PC-3 (cell line): ENCODE measurements around the gene CSPG4.
"Not testable (repeated sequence)": the region's sequence is repeated elsewhere in the genome, so short reads cannot be mapped to it uniquely, and the experiment has no call there.

ENCODE experiments used
- EZH2 ChIP-seq: fragments of 300-600 bp; sonication (generic); IDR thresholded peaks from one replicate; pipeline ENCODE4 v1.6.1; 2017; ENCODE audit warnings: antibody characterized with exemption, mild to moderate bottlenecking, low read length; ENCODE audit not compliant: unreplicated experiment
- TF ChIP-seq, protein P1 (sequence below): fragments of 300-600 bp; sonication (generic); conservative IDR thresholded peaks from 2 replicates; pipeline ENCODE4 v1.5.1; 2017; ENCODE audit warnings: antibody characterized with exemption, low read depth, mild to moderate bottlenecking, low read length

DNA sequence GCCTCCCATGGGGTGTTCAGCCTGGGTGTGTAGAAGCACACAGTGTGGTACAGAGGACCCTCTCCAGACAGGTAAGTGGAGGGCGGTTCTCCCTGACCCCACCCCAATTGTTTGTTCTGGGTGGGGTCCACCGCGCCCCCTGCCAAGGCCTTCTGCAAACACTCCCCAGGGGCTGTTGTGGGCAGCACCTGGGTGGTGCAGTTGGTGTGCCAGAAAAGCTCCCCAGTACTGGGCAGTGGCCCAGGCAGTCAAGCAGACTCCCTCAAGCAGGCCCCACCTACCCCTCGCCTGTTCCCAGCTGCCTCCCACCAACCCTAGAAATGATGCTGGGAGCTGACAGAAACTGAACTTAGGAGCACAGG lies 49.7 kb upstream of the CSPG4 start:
- TF ChIP-seq, protein P1, sequence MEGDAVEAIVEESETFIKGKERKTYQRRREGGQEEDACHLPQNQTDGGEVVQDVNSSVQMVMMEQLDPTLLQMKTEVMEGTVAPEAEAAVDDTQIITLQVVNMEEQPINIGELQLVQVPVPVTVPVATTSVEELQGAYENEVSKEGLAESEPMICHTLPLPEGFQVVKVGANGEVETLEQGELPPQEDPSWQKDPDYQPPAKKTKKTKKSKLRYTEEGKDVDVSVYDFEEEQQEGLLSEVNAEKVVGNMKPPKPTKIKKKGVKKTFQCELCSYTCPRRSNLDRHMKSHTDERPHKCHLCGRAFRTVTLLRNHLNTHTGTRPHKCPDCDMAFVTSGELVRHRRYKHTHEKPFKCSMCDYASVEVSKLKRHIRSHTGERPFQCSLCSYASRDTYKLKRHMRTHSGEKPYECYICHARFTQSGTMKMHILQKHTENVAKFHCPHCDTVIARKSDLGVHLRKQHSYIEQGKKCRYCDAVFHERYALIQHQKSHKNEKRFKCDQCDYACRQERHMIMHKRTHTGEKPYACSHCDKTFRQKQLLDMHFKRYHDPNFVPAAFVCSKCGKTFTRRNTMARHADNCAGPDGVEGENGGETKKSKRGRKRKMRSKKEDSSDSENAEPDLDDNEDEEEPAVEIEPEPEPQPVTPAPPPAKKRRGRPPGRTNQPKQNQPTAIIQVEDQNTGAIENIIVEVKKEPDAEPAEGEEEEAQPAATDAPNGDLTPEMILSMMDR, result not testable (repeated sequence)
- not testable (repeated sequence) for TF ChIP-seq EZH2
